ENCODE data around the gene PALM. TPM values are rescaled to one million over a fixed set of nuclear protein-coding genes. Genes with fewer than 3 reads are reported as not detected.

Gene PALM
- total RNA-seq, 1 experiment from 2014 or later: 14.4 TPM

DNA sequence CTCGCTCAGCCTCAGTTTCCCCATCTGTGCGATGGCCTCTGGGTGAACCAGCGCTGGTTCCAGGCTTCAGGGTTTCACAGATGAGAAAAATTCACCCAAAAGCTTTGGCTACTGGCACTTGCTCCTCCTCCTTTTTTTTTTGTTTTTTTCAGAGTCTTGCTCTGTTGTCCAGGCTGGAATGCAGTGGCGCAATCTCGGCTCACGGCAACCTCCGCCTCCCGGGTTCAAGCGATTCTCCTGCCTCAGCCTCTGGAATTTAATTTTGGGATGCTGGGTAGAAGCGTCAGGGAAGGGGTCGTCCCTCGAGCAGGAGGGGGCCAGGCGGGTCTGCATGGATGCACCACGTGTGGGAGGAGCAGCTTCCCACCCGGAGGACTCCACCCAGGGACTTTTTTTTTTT lies 20.5 kb upstream of the PALM start:
- no TSS peak for BruUV-seq (replicated peaks)
- H3K36me3 ChIP-seq (ENCODE audit: control insufficient read depth, insufficient read depth, low read length): no peaks in the 10 kb centered on the region
- ATAC-seq: no peak
- DNase-seq (ENCODE audit: low read depth, low spot score): no peak
- ChIA-PET CTCF (no interaction called here), POLR2A (no interaction called here)
- no peaks in the 10 kb centered on the region for H3K4me1 ChIP-seq (ENCODE audit: control insufficient read depth, insufficient read depth, low read length)
- in situ Hi-C loops (cut with HindIII; ENCODE audit: low pct_unique_long_range_greater_than_20kb, low sequenced_read_pairs) (no loop called here), intact Hi-C loops (cut with micrococcal nuclease; ENCODE audit: unreplicated experiment) (no loop called here)
- no peak for TF ChIP-seq POLR2AphosphoS5 (IDR thresholded peaks at IDR 0.05; ENCODE audit: low read depth, low read length)
- no peak for TF ChIP-seq TCF7L2 (IDR thresholded peaks at IDR 0.05; ENCODE audit: low read depth, low read length)
- no peak for TF ChIP-seq SIN3A (IDR thresholded peaks at IDR 0.05; ENCODE audit: borderline replicate concordance, insufficient read depth, low read depth, low read length)
- TF ChIP-seq, protein P1, sequence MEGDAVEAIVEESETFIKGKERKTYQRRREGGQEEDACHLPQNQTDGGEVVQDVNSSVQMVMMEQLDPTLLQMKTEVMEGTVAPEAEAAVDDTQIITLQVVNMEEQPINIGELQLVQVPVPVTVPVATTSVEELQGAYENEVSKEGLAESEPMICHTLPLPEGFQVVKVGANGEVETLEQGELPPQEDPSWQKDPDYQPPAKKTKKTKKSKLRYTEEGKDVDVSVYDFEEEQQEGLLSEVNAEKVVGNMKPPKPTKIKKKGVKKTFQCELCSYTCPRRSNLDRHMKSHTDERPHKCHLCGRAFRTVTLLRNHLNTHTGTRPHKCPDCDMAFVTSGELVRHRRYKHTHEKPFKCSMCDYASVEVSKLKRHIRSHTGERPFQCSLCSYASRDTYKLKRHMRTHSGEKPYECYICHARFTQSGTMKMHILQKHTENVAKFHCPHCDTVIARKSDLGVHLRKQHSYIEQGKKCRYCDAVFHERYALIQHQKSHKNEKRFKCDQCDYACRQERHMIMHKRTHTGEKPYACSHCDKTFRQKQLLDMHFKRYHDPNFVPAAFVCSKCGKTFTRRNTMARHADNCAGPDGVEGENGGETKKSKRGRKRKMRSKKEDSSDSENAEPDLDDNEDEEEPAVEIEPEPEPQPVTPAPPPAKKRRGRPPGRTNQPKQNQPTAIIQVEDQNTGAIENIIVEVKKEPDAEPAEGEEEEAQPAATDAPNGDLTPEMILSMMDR (IDR thresholded peaks at IDR 0.05): no peak
- TF ChIP-seq, protein P2, sequence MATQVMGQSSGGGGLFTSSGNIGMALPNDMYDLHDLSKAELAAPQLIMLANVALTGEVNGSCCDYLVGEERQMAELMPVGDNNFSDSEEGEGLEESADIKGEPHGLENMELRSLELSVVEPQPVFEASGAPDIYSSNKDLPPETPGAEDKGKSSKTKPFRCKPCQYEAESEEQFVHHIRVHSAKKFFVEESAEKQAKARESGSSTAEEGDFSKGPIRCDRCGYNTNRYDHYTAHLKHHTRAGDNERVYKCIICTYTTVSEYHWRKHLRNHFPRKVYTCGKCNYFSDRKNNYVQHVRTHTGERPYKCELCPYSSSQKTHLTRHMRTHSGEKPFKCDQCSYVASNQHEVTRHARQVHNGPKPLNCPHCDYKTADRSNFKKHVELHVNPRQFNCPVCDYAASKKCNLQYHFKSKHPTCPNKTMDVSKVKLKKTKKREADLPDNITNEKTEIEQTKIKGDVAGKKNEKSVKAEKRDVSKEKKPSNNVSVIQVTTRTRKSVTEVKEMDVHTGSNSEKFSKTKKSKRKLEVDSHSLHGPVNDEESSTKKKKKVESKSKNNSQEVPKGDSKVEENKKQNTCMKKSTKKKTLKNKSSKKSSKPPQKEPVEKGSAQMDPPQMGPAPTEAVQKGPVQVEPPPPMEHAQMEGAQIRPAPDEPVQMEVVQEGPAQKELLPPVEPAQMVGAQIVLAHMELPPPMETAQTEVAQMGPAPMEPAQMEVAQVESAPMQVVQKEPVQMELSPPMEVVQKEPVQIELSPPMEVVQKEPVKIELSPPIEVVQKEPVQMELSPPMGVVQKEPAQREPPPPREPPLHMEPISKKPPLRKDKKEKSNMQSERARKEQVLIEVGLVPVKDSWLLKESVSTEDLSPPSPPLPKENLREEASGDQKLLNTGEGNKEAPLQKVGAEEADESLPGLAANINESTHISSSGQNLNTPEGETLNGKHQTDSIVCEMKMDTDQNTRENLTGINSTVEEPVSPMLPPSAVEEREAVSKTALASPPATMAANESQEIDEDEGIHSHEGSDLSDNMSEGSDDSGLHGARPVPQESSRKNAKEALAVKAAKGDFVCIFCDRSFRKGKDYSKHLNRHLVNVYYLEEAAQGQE (IDR thresholded peaks at IDR 0.05; ENCODE audit: insufficient read depth in 1 of 2, low read depth in 2 of 2, low read length in 1 of 2): no peak
- H3K27ac ChIP-seq (ENCODE audit: low read length): no peak overlapping the region
- no peaks in the 10 kb centered on the region for H3K9me3 ChIP-seq (ENCODE audit: control insufficient read depth, insufficient read depth, low read depth, low read length)
- H3K27me3 ChIP-seq (ENCODE audit: control insufficient read depth, insufficient read depth, low read length): no peaks in the 10 kb centered on the region
- no peak overlapping the region for H3K4me3 ChIP-seq (ENCODE audit: low read depth in 2 of 2, low read length in 2 of 2)

DNA sequence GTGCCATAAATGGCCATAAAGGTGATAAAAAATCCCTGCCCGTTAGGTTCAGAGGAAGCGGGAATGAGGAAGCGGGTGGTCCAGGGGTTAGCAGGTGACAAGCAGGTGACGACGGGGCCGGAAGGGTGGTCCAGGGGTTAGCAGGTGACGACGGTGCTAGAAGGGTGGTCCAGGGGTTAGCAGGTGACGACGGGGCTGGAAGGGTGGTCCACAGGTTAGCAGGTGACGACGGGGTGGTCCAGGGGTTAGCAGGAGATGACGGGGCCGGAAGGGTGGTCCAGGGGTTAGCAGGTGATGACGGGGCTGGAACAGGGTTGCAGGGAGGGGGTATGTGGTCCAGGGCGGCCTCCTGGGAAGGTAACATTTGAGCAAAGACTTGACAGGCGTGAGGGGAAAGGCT lies 19.7 kb upstream of the PALM start:
- Histone ChIP-seq H3K27ac (ENCODE audit: low read length) (no peak overlapping the region), H3K4me1 (ENCODE audit: control insufficient read depth, insufficient read depth, low read length) (no peaks in the 10 kb centered on the region), H3K4me3 (ENCODE audit: low read depth in 2 of 2, low read length in 2 of 2) (no peak overlapping the region), H3K9me3 (ENCODE audit: control insufficient read depth, insufficient read depth, low read depth, low read length) (no peaks in the 10 kb centered on the region), H3K36me3 (ENCODE audit: control insufficient read depth, insufficient read depth, low read length) (no peaks in the 10 kb centered on the region), H3K27me3 (ENCODE audit: control insufficient read depth, insufficient read depth, low read length) (no peaks in the 10 kb centered on the region)
- CTCF ChIA-PET: no interaction called here
- POLR2A ChIA-PET: no interaction called here
- BruUV-seq (replicated peaks): no TSS peak
- DNase-seq (ENCODE audit: low read depth, low spot score): no peak
- intact Hi-C loops (cut with micrococcal nuclease; ENCODE audit: unreplicated experiment) (no loop called here), in situ Hi-C loops (cut with HindIII; ENCODE audit: low pct_unique_long_range_greater_than_20kb, low sequenced_read_pairs) (no loop called here)
- TF ChIP-seq, protein P2 (IDR thresholded peaks at IDR 0.05; ENCODE audit: insufficient read depth in 1 of 2, low read depth in 2 of 2, low read length in 1 of 2): no peak
- TF ChIP-seq POLR2AphosphoS5 (IDR thresholded peaks at IDR 0.05; ENCODE audit: low read depth, low read length) (no peak), TCF7L2 (IDR thresholded peaks at IDR 0.05; ENCODE audit: low read depth, low read length) (no peak), SIN3A (IDR thresholded peaks at IDR 0.05; ENCODE audit: borderline replicate concordance, insufficient read depth, low read depth, low read length) (no peak)
- TF ChIP-seq, protein P1 (IDR thresholded peaks at IDR 0.05): no peak
- ATAC-seq: no peak
